RWPE1 (cell line): ENCODE results near the gene HOXC9.
A peak's percentile ranks its signal among the peaks of the same experiment; 100 is the strongest.

Source experiments
- CTCF ChIA-PET: fragments of 350-600 bp; sonication (Branson Sonifier 250); formaldehyde crosslinking; extraction: SDS; loops from one replicate; lab custom pipeline; 2021; lab: Yijun Ruan, JAX
- POLR2A ChIA-PET: fragments of 400-600 bp; formaldehyde crosslinking; extraction: SDS; loops from one replicate; lab custom pipeline; 2020; ENCODE audit warnings: antibody characterized with exemption; ENCODE audit not compliant: low non-redundant PET; lab: Yijun Ruan, JAX
- DNase-seq: peaks from one replicate; pipeline ENCODE4 v3.0.0; 2012; ENCODE audit warnings: low spot score
- H3K27ac ChIP-seq: fragments of 450-650 bp; 2 replicates; pipeline ENCODE4 v1.5.1; 2017
- TF ChIP-seq, protein P1 (sequence below): fragments of 450-650 bp; conservative IDR thresholded peaks from 2 replicates; pipeline ENCODE4 v1.5.1; 2017; ENCODE audit warnings: low read depth, mild to moderate bottlenecking

The HOXC9 gene

GRCh38 chr12:53995378-53996239, 4.4 kb upstream of the HOXC9 start:
- TF ChIP-seq, protein P1, sequence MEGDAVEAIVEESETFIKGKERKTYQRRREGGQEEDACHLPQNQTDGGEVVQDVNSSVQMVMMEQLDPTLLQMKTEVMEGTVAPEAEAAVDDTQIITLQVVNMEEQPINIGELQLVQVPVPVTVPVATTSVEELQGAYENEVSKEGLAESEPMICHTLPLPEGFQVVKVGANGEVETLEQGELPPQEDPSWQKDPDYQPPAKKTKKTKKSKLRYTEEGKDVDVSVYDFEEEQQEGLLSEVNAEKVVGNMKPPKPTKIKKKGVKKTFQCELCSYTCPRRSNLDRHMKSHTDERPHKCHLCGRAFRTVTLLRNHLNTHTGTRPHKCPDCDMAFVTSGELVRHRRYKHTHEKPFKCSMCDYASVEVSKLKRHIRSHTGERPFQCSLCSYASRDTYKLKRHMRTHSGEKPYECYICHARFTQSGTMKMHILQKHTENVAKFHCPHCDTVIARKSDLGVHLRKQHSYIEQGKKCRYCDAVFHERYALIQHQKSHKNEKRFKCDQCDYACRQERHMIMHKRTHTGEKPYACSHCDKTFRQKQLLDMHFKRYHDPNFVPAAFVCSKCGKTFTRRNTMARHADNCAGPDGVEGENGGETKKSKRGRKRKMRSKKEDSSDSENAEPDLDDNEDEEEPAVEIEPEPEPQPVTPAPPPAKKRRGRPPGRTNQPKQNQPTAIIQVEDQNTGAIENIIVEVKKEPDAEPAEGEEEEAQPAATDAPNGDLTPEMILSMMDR, result no peak
- CTCF ChIA-PET, result interaction anchor here (0.6 to 1.7 kb wide), 4 partner anchors 11 to 459 kb away, joined by 3 to 11 read pairs (median 3); partner anchors contain the start of gene HOXC10
- POLR2A ChIA-PET, result interaction anchor here (0.5 kb wide), 1 partner anchor 10 kb away, joined by 3 read pairs; no protein-coding TSS in a partner anchor
- peak; percentile 57 for DNase-seq
- H3K27ac ChIP-seq, result peak overlapping the region; percentile 52

DNA sequence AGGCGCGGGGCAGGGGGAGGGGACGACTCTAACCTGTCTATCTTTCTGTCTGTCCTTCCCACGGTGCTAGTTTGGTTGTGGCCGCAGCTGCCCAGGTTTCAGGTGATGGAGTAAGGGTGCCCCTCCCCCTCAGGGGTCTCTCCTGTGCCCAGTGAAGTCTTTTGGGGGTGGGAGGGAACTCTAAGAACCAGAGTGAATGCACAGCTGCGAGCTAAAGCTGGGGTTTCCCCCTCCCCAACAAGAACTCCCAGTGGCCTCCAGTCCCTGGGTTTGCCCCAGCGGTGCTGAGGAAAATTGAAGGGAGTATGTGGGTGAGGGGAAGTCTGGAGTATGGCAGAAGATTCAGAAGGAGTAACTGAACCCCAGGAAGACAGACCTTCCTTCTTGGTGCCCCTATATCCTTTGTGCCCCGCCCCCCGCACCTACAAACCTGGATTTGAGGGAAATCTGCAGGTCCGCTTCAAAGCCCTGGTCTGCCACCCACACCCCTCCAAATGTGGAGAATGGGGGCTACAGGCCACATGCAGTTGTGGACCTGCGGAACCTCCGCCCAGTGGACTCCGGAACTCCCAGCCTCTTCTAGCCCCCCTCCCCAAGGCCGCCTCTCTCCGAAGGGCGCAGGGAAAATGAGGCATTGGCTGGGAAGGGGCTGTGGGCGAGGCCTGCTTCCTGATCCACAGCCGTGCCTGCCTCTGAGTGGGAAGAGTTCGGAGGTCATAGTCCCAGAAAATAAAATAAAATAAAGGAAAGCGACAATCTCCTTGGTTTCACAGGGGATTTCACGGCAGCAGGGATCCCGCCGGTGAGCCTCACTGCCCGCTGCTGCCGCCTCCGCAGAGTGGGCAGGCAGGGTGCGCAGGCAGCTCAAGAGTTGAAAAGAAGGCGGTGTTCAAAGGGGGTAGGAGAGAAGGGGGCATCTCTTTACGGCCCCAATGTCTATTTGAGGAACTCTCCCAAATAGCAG, 3.4 kb upstream of the HOXC9 start:
- POLR2A ChIA-PET, result interaction anchor here (0.6 kb wide), 1 partner anchor 21 kb away, joined by 10 read pairs; no protein-coding TSS in a partner anchor
- CTCF ChIA-PET, result interaction anchor here (1.0 to 4.3 kb wide), 3 partner anchors 11 to 211 kb away, joined by 3 to 15 read pairs (median 11); partner anchors contain the start of gene HOXC10
- DNase-seq, result no peak
- peak overlapping the region; percentile 52 for H3K27ac ChIP-seq
- TF ChIP-seq, protein P1, result no peak

DNA sequence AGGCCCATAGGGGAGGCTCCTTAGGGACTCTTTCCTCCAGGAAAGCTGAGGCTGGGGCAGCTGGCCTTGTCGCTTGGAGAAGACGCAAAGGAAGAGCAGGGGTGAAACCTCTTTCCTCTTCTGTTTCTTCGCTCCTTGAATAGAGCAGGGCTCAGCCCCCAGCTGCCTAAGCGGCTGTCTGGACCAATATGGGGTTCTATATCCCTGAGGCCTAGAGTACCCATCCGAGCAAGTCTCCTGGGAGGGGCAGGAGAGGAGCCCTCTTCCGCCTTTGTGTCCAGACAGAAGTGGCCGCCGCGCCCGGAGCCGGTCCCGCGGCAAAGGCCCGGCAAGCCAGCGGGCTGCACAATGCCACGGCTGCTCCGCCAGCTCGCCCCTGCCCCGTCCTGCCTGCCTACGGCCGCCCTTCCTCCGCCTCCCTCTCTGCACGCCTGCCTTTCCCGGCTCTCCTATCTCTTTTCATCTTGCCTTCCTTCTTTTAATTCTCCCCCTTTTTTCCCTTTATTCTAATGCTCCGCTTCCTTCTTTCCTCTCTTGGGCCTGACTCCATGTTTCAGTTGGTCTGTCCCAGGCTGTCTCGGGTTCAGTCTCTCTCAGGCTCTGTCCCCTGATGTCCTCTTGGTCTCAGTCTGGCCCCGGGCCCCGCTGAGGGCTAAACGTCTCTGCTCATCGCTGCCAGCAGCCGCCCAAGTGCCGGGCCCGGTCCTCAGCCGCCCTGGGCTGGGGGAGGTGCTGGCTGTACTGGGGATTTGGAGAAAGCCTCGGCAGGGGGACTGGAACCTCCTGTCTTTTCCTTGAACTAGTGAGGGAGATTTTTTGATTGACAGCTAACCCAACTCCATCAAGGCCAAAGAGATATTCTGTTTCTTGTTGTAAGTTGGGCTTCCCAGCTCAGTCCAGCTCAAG, 2.5 kb upstream of the HOXC9 start:
- no peak for DNase-seq
- TF ChIP-seq, protein P1, result no peak
- ChIA-PET CTCF (interaction anchor here (0.6 to 4.3 kb wide), 5 partner anchors 194 to 360 kb away, joined by 3 to 15 read pairs (median 4); no protein-coding TSS in a partner anchor), POLR2A (interaction anchor here (0.6 kb wide), 1 partner anchor 20 kb away, joined by 10 read pairs; no protein-coding TSS in a partner anchor)
- H3K27ac ChIP-seq, result peak overlapping the region; percentile 1; the same call in 1 of the 2 replicates

DNA sequence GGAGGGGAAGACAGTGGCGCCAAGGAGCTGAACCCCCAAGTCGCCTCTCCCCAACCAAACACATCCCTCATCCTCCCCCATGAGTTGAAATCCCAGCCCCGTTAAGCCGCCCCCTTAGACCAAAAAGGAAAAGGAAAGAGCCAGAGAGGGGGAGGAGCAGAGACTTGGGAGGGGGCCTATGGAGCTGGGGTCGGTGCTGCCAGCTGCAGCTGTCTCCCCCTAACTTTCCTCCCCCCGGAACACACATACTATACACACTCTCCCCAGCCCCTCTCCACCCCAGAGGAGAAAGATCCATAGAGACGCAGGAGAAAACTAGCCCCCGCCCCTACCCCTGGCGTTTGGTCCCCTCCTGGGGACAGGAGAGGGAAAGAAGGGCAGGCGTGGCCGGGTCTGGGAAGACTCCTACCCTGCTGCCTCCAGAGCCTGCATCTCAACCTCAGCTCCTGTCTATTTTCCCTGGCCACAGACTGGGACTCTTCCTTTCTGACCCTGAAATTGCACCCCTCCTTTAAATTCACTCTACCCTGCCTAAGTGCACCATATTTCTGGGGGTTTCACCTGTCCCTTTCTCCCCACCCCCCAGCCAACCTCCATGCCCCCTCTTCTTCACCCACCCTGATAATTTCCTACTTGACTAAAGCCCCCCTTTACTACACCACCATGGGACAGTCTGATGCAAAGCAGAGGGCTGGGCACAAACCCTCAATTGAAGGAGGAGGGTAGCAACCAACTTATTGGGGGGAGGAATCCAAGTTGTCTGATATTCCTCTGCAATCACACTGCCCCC, 1.7 kb upstream of the HOXC9 start:
- DNase-seq, result no peak
- no peak overlapping the region for H3K27ac ChIP-seq
- TF ChIP-seq, protein P1, result no peak
- ChIA-PET POLR2A (no interaction called here), CTCF (interaction anchor here (0.6 to 4.3 kb wide), 8 partner anchors 24 to 359 kb away, joined by 3 to 15 read pairs (median 5); no protein-coding TSS in a partner anchor)

DNA sequence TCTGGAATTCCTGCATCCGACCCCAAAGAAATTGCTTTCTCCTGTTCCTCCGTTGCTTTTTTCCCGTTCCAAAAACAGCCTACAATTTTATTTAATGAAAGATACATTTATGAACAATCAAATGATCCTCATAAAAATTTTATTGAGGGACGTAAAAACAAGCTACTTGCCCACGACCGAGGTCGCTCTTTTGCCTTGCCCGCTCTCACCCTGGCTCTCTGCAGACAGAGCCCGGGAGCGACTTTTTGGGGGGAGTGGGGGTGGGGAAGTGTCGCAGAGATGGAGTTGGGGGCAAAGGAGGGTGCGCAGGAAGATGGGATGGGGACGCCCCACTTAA, 1.1 kb upstream of the HOXC9 start:
- CTCF ChIA-PET, result interaction anchor here (0.7 to 4.3 kb wide), 4 partner anchors 23 to 209 kb away, joined by 3 to 15 read pairs (median 6); no protein-coding TSS in a partner anchor
- no peak overlapping the region for H3K27ac ChIP-seq
- POLR2A ChIA-PET, result no interaction called here
- TF ChIP-seq, protein P1, result no peak
- no peak for DNase-seq
